ENCODE measurements around the gene FAM3B. TPM values are rescaled to one million over a fixed set of nuclear protein-coding genes. Genes with fewer than 3 reads are reported as not detected.

Gene FAM3B
- total and polyA plus RNA-seq, 2 of the 4 experiments (the other 2 are of a cell fraction), result not detected

DNA sequence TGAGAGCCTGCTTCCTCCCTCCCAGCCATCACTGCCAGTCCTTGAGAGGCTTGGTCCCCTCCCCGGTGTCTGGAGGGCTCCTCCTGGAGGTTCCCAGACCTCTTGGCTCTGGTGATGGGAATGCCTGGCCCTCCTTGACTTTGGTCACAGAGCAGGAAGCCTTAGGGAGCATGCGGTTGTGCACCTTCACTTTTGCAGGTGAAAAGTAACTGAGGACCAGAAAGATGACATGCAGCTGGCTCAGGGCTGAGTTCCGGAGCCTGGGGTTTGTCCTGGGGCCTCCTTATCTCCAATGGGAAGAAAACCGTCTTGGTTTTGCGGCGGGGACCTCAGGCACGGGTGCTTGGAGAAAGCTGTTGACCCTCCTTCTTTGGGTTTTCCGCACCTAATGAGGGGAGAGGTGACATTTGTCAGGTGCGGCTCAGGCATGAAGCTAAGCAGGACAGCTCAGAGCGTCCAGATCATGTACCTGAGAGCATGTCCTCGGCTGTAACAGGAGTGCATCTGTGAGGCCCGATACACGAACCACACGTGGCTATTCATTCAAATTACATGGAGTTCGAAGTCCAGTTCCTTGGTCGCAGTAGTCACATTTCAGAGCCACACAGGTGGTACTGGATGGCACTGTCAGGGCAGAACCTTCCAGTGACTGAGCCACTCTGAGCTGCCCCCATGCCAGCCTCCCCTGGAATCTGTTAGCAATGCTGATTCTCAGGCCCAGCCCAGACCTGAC lies 44.6 kb downstream of the FAM3B start:
- peak overlapping the region; percentile 58 for H2AFZ ChIP-seq (replicated peaks; ENCODE audit: low read length, poor library complexity)
- WGBS, 2 experiments (ENCODE audit: extremely low coverage in 2 of 2, insufficient read length in 1 of 2), result 93% methylated on average over 9 of the region's 16 CpGs; no CpG with 5 or more reads in 1 of the 2 experiments
- TF ChIP-seq CEBPB (IDR thresholded peaks at IDR 0.05; ENCODE audit: low read depth, low read length), result no peak
- TF ChIP-seq RFX5 (IDR thresholded peaks at IDR 0.05; ENCODE audit: low read depth, low read length), result no peak
- no peak for TF ChIP-seq POLR2A (IDR thresholded peaks at IDR 0.05; ENCODE audit: low read depth, low read length)
- no peak for TF ChIP-seq RCOR1 (IDR thresholded peaks at IDR 0.05; ENCODE audit: insufficient replicate concordance, low read length)
- TF ChIP-seq MXI1 (IDR thresholded peaks at IDR 0.05; ENCODE audit: borderline replicate concordance, low read depth, low read length), result no peak
- TF ChIP-seq BHLHE40 (IDR thresholded peaks at IDR 0.05; ENCODE audit: low read depth, low read length), result no peak
- TF ChIP-seq, protein P1, sequence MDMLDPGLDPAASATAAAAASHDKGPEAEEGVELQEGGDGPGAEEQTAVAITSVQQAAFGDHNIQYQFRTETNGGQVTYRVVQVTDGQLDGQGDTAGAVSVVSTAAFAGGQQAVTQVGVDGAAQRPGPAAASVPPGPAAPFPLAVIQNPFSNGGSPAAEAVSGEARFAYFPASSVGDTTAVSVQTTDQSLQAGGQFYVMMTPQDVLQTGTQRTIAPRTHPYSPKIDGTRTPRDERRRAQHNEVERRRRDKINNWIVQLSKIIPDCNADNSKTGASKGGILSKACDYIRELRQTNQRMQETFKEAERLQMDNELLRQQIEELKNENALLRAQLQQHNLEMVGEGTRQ (IDR thresholded peaks at IDR 0.05; ENCODE audit: low read depth, low read length), result no peak
- TF ChIP-seq RAD21 (IDR thresholded peaks at IDR 0.05; ENCODE audit: low read length), result no peak
- no peak for TF ChIP-seq FOS (IDR thresholded peaks at IDR 0.05; ENCODE audit: low read depth, low read length)
- no peak for TF ChIP-seq NFE2L2 (IDR thresholded peaks at IDR 0.05; ENCODE audit: low read depth, low read length)
- TF ChIP-seq, protein P2, sequence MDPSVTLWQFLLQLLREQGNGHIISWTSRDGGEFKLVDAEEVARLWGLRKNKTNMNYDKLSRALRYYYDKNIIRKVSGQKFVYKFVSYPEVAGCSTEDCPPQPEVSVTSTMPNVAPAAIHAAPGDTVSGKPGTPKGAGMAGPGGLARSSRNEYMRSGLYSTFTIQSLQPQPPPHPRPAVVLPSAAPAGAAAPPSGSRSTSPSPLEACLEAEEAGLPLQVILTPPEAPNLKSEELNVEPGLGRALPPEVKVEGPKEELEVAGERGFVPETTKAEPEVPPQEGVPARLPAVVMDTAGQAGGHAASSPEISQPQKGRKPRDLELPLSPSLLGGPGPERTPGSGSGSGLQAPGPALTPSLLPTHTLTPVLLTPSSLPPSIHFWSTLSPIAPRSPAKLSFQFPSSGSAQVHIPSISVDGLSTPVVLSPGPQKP (IDR thresholded peaks at IDR 0.05; ENCODE audit: borderline replicate concordance, low read depth, low read length), result no peak
- TF ChIP-seq, protein P3, sequence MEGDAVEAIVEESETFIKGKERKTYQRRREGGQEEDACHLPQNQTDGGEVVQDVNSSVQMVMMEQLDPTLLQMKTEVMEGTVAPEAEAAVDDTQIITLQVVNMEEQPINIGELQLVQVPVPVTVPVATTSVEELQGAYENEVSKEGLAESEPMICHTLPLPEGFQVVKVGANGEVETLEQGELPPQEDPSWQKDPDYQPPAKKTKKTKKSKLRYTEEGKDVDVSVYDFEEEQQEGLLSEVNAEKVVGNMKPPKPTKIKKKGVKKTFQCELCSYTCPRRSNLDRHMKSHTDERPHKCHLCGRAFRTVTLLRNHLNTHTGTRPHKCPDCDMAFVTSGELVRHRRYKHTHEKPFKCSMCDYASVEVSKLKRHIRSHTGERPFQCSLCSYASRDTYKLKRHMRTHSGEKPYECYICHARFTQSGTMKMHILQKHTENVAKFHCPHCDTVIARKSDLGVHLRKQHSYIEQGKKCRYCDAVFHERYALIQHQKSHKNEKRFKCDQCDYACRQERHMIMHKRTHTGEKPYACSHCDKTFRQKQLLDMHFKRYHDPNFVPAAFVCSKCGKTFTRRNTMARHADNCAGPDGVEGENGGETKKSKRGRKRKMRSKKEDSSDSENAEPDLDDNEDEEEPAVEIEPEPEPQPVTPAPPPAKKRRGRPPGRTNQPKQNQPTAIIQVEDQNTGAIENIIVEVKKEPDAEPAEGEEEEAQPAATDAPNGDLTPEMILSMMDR (conservative IDR thresholded peaks at IDR 0.05; ENCODE audit: low read depth, low read length), result no peak
- TF ChIP-seq MAZ (IDR thresholded peaks at IDR 0.05; ENCODE audit: borderline replicate concordance, low read depth, low read length), result no peak
- no peak for TF ChIP-seq MAFK (IDR thresholded peaks at IDR 0.05; ENCODE audit: low read depth, low read length)
- no peak for TF ChIP-seq SMC3 (IDR thresholded peaks at IDR 0.05; ENCODE audit: low read depth, low read length)

More for the DNA sequence above, 44.6 kb downstream of the FAM3B start:
- no peak overlapping the region for H3K9ac ChIP-seq (ENCODE audit: low read depth, low read length)
- DNase-seq, result no peak
- peaks cover 4% of the 10 kb centered on the region for H3K27me3 ChIP-seq (ENCODE audit: control insufficient read depth, insufficient read depth, low read length)
- intact Hi-C loops (cut with micrococcal nuclease), result loop anchor here (5.0 kb wide), 1 partner anchor 61 kb away; no protein-coding TSS in a partner anchor
- no peak overlapping the region for H3K56ac ChIP-seq (ENCODE audit: extremely low read depth, insufficient read depth, low read length)
- H3K79me1 ChIP-seq (ENCODE audit: low read depth in 1 of 2, low read length in 2 of 2), result no peaks in the 10 kb centered on the region
- no peak overlapping the region; the same call in 1 of the 2 replicates for H3K4me2 ChIP-seq (ENCODE audit: low read depth, low read length)
- H3K14ac ChIP-seq (replicated peaks; ENCODE audit: low read depth, low read length), result no peak overlapping the region
- no peak overlapping the region for H4K5ac ChIP-seq (ENCODE audit: low read depth, low read length)
- H2BK20ac ChIP-seq (ENCODE audit: low read depth, low read length), result no peak overlapping the region
- H3K36me3 ChIP-seq (ENCODE audit: control insufficient read depth, insufficient read depth, low read length), result no peaks in the 10 kb centered on the region
- no peak overlapping the region for H2BK120ac ChIP-seq (ENCODE audit: low read depth, low read length)
- no peak for ATAC-seq (ENCODE audit: low read depth)
- H3K9me1 ChIP-seq (ENCODE audit: insufficient read depth, low read length), result no peaks in the 10 kb centered on the region; the same call in 1 of the 2 replicates
- dilution Hi-C loops (cut with HindIII; ENCODE audit: low sequenced_read_pairs, unreplicated experiment), result no loop called here
- peaks cover 4% of the 10 kb centered on the region; the same call in 1 of the 2 replicates for H3K4me1 ChIP-seq (ENCODE audit: control insufficient read depth, insufficient read depth, low read length)
- no peak overlapping the region for H3K27ac ChIP-seq (ENCODE audit: insufficient read depth, low read length)
- in situ Hi-C loops (cut with MboI; ENCODE audit: low sequenced_read_pairs), result no loop called here
- H3K23ac ChIP-seq (ENCODE audit: low read depth, low read length), result no peak overlapping the region
- no peak overlapping the region for H3K4ac ChIP-seq (ENCODE audit: low read depth, low read length)
- H2BK15ac ChIP-seq (ENCODE audit: low read depth, low read length), result no peak overlapping the region
- H4K91ac ChIP-seq (ENCODE audit: insufficient read depth, low read depth, low read length), result no peak overlapping the region; the same call in 1 of the 2 replicates
- peak overlapping the region; percentile 15; the same call in 1 of the 2 replicates for H2AK5ac ChIP-seq (ENCODE audit: low read depth, low read length)
- POLR2A ChIA-PET (ENCODE audit: unreplicated experiment), result no interaction called here
- peak overlapping the region; percentile 50 for H2AK9ac ChIP-seq (replicated peaks; ENCODE audit: low read depth, low read length, poor library complexity)
- no peak overlapping the region for H3K4me3 ChIP-seq (ENCODE audit: insufficient read depth, low read depth, low read length)
- H3K9me3 ChIP-seq (ENCODE audit: control insufficient read depth, insufficient read depth, low read length), result no peaks in the 10 kb centered on the region
- no peak overlapping the region; a peak in 1 of 4 replicates for H4K8ac ChIP-seq (ENCODE audit: low read depth in 2 of 2, low read length in 2 of 2)
- H3K18ac ChIP-seq (ENCODE audit: low read depth, low read length), result no peak overlapping the region
- CTCF ChIA-PET, result interaction anchor here (1.5 kb wide), 1 partner anchor 78 kb away, joined by 4 read pairs; no protein-coding TSS in a partner anchor
- H2BK5ac ChIP-seq (ENCODE audit: low read depth, low read length, poor library complexity, severe bottlenecking), result no peak overlapping the region
- BruUV-seq (replicated peaks), result no TSS peak
- no peaks in the 10 kb centered on the region for H4K20me1 ChIP-seq (ENCODE audit: insufficient read depth, low read length)

Data from IMR-90 (cell line).